HG02885 (cell line): Measurements from ENCODE around the gene NEK4.

Experiments
- ATAC-seq: cut with Tn5 transposase; IDR thresholded peaks from one replicate; pipeline ENCODE4 v1.9.1; 2021; ENCODE audit warnings: mild to moderate bottlenecking; ENCODE audit not compliant: unreplicated experiment, poor library complexity

The NEK4 gene

GRCh38 chr3:52770496-52771333 is at the start of gene NEK4:
Gene NEK4 (minus strand): TSS chr3:52770940. CDS start chr3:52770746, 194 bp downstream.
- ATAC-seq, result peak; percentile 95

GRCh38 chr3:52819936-52820335 is 49.2 kb upstream of the NEK4 start:
- ATAC-seq, result no peak

GRCh38 chr3:52817860-52818259 is 47.1 kb upstream of the NEK4 start:
- no peak for ATAC-seq

GRCh38 chr3:52817221-52817620 is 46.5 kb upstream of the NEK4 start:
- no peak for ATAC-seq

- no peak for ATAC-seq
Observed at GRCh38 chr3:52816654-52817053, 45.9 kb upstream of the NEK4 start.

- no peak for ATAC-seq
Observed at GRCh38 chr3:52816199-52816598, 45.5 kb upstream of the NEK4 start.

- ATAC-seq, result no peak
Observed at GRCh38 chr3:52813810-52814209, 43.1 kb upstream of the NEK4 start.

- ATAC-seq, result no peak
Observed at GRCh38 chr3:52811452-52812011, 40.8 kb upstream of the NEK4 start.

GRCh38 chr3:52810923-52811322 is 40.2 kb upstream of the NEK4 start:
- no peak for ATAC-seq

- no peak for ATAC-seq
Observed at GRCh38 chr3:52809662-52810377, 39.1 kb upstream of the NEK4 start.

GRCh38 chr3:52809149-52809548 is 38.4 kb upstream of the NEK4 start:
- no peak for ATAC-seq

- no peak for ATAC-seq
Observed at GRCh38 chr3:52805270-52806039, 34.7 kb upstream of the NEK4 start.

- ATAC-seq, result no peak
Observed at GRCh38 chr3:52801839-52802238, 31.1 kb upstream of the NEK4 start.

GRCh38 chr3:52800079-52800478 is 29.3 kb upstream of the NEK4 start:
- ATAC-seq, result no peak

GRCh38 chr3:52798978-52799476 is 28.3 kb upstream of the NEK4 start:
- ATAC-seq, result no peak

GRCh38 chr3:52798376-52798977 is 27.7 kb upstream of the NEK4 start:
- no peak for ATAC-seq

- ATAC-seq, result no peak
Observed at GRCh38 chr3:52796411-52796810, 25.7 kb upstream of the NEK4 start.

- ATAC-seq, result no peak
Observed at GRCh38 chr3:52795298-52795900, 24.7 kb upstream of the NEK4 start.

- no peak for ATAC-seq
Observed at GRCh38 chr3:52794612-52795099, 23.9 kb upstream of the NEK4 start, which contains the start of gene ITIH3. Gene ITIH3 (plus strand): TSS chr3:52794796. CDS start chr3:52794804, 8 bp downstream.
